RPMI8226 (cell line): ENCODE results near the gene CDCP1.
"Not testable (repeated sequence)": the region's sequence is repeated elsewhere in the genome, so short reads cannot be mapped to it uniquely, and the experiment has no call there.

Experiments used
- DNase-seq: peaks from one replicate; pipeline ENCODE4 v3.0.0-alpha.2; 2015

Gene CDCP1

DNA sequence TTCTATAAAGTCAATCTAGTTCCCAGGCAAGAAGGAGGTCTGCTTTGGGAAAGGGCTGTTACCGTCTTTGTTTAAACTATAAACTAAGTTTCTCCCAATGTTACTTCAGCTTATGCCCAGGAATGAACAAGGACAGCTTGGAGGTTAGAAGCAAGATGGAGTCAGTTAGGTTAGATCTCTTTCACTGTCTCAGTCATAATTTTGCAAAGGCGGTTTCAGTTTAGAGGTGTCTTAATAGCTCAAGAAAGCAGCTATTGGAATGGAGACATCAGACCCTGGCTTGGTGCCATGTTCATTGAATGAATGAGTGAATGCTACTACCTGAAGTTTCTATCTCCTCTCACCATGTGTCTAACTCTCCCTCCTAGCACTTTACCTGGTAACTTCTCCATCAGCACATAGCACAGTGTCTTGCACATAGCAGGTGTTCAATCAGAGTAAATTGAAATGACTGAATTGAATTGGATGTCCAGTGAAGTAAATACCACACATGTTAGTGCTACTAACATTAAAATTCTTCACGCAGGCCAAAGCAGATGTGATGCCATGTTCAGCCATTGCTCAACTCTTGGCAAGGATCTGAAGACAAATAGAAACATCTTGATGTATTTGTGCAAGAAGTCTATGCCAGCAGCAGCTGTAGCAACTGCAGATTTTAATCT is 91.9 kb downstream of the CDCP1 start:
- no peak for DNase-seq

DNA sequence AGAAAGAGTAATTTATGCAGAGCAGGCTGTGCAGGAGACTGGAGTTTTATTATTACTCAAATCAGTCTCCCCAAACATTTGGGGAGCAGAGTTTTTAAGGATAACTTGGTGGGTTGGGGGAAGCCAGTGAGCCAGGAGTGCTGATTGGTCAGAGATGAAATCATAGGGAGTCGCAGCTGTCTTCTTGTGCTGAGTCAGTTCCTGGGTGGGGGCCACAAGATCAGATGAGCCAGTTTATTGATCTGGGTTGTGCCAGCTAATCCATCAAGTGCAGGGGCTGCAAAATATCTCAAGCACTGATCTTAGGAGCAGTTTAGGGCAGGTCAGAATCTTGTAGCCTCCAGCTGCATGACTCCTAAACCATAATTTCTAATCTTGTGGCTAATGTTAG is 92.4 kb downstream of the CDCP1 start:
- not testable (repeated sequence) for DNase-seq

DNA sequence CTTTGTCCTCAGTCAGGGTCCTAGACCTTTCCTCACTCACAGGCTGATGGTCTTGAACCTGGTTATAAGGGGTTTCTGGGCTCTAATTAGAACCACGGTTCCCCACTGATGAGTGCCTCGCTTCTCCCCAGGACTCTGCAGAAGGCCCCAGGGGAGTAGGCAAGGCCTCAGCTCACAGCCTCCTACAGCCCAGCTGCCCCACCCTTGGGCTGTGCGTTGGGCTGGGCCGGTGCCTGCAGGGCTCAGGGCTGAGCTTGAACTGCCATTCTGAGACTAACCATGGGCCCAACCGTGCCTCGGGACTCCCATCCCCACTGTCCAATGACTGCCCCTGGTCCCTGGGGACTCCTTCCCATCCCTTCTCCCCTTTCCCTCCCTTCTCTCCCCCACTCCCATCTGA is 94.5 kb downstream of the CDCP1 start:
- DNase-seq, result no peak

DNA sequence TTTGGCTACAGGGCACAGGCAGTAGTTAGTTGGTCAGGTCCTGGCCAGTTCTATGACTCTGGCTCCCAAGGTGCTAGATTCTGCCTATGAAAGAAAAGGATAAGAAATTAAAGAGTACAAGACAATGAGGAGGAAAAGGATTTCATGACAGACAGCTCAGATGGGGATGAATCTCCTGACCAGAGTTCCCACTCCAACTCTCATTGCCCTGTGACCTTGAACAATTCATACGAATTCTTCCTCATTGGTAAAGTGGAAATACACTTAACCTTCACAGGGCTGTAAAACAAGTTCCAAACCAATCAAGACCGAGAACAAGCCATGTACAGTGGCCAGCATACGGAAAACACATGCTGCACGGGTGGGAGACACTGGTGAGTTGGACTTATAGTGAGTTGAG is 96.4 kb downstream of the CDCP1 start:
- DNase-seq, result no peak

DNA sequence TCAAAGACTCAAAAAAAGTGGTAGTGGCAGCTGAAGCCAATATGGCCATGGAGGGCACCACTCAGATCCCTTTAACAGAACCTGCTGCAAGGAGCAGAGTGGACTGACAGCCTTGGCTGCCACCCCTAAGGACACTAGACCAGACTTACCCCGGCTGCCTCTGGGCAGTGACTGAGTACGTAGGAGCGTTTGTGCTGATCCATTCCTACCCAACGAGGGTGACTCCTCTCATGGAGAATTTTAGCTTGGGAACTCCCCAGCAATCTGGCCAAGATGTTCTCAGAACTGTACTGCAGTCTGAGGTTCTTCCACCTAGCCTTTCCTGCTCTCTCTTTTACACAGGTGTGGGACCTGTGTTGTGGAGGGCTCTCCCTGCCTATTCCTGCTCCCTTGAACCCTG is 97.9 kb downstream of the CDCP1 start:
- DNase-seq, result no peak

DNA sequence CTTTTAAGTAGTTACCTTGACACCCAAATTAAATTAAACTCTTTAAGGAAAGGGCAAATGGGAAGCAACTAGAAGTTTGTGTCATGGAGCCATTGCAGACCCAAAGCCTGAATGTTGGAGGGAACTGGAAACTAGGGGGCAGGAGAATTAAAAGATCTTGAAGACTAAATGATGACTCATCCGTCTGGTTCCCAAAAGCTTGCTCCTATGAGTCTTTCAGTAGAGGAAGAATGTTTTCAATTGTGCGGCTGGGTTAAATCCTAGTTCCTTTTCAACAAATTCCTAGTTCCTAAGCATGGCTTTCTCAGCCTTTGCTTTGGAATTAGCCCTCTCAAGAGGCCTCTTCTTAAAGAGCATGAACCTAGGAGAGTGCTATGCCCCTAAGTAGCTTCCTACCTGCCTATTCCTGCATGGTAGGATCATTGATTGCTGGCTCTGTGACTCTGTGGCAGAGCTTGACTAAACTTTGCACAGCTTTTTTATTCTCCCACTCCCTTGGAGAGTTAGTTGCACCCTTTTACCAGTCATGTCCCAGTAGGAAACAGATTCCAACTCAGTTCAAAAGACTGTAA is 102.4 kb downstream of the CDCP1 start:
- DNase-seq, result no peak

DNA sequence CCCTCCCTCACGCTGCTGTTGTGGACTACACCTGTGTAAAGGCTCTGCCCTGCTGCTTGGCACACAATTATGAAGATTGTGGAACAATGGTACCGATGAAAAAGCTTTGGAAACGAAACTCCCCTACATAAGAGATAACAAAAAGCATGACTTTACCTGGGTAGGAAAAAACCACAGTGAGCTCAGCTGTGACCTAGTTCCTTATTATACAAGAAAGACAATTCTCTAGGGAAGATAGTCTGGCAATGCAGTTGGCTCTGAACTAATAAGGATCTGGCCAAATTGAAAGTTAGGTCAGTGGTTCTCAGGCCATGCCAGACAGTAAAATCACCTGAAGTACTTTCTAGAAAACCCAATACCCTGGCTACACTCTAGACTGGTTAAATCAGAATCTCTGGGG is 104.0 kb downstream of the CDCP1 start:
- DNase-seq, result no peak

DNA sequence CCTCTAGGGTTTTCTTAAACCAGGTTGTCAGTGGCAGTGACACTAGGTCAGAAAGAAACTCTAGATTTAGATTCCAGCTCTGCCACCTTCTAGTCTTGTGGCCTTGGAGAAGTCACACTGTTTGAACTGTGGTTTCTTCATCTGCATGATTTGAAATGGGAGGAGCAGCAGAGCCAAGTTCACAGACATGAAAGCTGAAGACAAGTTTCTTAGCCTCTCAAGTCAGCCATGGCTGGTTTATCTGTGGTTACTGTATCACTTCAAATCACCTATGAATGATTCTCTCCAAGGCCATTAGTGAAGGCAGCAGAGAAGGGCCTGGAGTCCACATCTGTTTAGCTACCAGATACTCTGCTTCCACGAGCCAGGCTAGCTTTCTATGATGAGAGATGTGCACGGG is 104.5 kb downstream of the CDCP1 start:
- DNase-seq, result no peak

DNA sequence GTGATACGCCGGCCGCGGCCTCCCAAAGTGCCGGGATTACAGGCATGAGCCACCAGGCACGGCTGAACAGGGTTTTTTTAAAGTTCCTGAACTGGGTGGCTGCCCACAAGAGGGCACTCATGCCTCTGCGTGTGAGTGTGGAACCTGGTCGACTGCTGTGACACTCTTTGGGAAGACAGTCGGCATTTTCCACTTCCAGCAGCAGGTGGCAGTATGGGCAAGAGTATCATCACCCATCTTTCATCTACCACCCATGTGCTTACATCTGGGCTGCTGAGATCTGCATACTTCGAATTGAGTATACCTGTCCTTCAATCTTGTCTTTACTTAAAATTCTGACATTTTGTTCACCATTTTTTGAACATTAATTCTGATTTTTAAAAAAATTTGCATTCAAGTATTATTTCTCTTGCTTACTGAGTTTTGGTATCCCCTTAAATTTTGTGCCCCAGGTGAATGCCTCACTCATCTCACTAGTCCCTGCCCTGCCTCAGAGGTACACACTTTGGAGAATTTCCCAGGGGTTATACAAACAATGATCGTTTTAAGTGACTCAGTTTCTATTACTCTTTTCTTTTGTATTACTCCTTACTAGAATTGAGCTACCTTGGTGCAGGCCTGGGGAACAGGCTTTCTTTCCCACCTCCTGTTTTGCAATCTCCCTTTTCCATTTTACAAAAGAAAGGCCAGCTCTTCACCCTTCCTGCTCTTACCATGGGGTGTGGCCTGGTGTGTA is 108.3 kb downstream of the CDCP1 start:
- DNase-seq, result peak; percentile 94

DNA sequence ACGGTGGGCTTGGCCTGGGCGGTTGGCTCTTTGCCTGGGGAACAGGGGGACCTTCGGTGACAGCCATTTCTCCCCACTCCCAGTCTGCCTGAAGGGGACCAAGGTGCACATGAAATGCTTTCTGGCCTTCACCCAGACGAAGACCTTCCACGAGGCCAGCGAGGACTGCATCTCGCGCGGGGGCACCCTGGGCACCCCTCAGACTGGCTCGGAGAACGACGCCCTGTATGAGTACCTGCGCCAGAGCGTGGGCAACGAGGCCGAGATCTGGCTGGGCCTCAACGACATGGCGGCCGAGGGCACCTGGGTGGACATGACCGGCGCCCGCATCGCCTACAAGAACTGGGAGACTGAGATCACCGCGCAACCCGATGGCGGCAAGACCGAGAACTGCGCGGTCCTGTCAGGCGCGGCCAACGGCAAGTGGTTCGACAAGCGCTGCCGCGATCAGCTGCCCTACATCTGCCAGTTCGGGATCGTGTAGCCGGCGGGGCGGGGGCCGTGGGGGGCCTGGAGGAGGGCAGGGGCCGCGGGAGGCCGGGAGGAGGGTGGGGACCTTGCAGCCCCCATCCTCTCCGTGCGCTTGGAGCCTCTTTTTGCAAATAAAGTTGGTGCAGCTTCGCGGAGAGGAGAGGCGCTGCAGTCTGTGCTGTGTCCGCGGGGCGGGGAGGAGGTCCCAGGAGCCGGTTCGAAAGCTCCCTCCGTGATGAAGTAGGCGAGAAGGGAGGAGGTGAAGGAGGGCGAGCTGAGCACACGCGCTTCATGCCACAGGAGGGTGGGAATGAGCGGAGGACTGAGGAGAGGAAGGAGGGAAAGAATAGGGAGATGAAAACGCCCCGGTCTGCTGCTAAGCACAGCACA is 110.5 kb downstream of the CDCP1 start:
- no peak for DNase-seq

DNA sequence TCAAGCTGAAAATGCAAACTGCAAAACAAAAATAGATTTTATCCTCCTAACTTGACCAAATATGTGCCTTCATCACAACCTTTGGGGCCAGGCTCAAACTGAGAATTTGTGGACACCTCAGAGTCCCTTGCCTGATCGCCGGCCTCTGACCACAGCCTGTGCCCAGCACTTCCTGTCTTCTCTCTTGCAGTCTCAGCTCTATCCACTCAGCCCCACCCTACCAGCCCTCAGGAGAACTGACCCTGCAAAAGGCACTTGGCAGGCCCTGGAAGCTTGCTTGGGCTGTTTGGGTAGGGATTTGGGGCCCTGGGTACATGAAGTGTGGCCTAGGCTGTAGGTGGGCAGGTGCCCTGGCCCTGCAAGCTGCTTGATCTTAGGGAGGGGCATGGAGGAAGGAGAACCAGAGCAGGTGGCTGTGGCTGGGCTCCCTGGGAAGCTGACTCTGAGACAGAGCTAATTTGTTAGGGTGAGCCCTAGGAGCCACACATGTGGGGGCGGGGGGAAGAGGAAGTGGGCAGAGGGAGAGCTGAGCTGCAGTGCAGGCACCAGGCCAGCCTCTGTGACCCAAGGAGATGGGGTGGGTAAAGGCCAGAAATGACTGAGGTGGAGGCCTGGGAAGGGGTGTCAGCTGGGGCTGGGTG is 111.4 kb downstream of the CDCP1 start:
- peak; percentile 93 for DNase-seq

DNA sequence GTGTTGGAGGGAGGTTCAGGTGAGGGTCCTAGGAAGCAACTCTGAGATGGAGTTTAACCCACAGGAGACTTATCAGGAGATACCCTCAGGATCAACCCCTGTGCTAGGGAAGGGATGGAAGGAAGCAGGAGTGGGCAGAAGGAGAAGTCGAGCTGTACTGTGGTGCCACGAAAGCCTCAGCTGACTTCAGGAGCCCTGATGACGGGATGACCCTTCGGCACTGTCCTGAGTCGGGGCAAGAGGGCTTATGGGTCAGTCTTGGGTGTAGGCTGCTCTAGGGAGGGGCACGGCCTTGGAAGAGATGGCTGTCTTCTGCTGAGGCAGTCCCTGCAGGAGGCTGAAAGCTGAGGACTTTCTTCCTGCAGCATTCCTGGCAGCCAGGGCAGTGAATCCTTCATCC is 112.4 kb downstream of the CDCP1 start:
- no peak for DNase-seq
